HepG2 (cell line): ENCODE results near the gene TMEM87B. TPM values are rescaled to one million over a fixed set of nuclear protein-coding genes. Genes with fewer than 3 reads are reported as not detected.
A peak's percentile ranks its signal among the peaks of the same experiment; 100 is the strongest.

Experiments used
- ATAC-seq: fragments of 200-7000 bp; cut with Tn5 transposase; 3 replicates; pipeline ENCODE4 v1.9.1; 2020; ENCODE audit warnings: mild to moderate bottlenecking, moderate library complexity
- BruUV-seq: library from RNA; stranded (reverse); fragments of 400-500 nt; replicated peaks from 2 replicates; lab custom pipeline; 2021; lab: Mats Ljungman, UMichigan
- CTCF ChIA-PET: fragments of 300-600 bp; formaldehyde crosslinking; extraction: SDS; loops from one replicate; lab custom pipeline; 2021; ENCODE audit warnings: low total read pairs, inconsistent platforms, low intra/inter-chr PET ratio; lab: Yijun Ruan, JAX
- POLR2A ChIA-PET: fragments of 350-600 bp; sonication (Branson Sonifier 250); formaldehyde crosslinking; loops from one replicate; lab custom pipeline; 2020; ENCODE audit warnings: antibody characterized with exemption, inconsistent platforms; lab: Yijun Ruan, JAX
- DNase-seq: peaks from one replicate; pipeline ENCODE4 v3.0.0-alpha.2; 2015; ENCODE audit warnings: low spot score
- FAIRE-seq: peaks from 3 replicates; lab custom pipeline; 2011; peaks lifted over from hg19 to GRCh38; lab: Jason Lieb, UNC
- H2AFZ ChIP-seq: one replicate; pipeline ENCODE4 v1.6.1; 2011; ENCODE audit warnings: low read length, inconsistent platforms
- H3K27ac ChIP-seq: fragments of 300-600 bp; 3 replicates; pipeline ENCODE4 v1.8.0; 2011; ENCODE audit warnings: mixed run types, mild to moderate bottlenecking, mixed read lengths, low read length, inconsistent platforms; ENCODE audit not compliant: insufficient read depth; ENCODE audit errors: extremely low read length
- H3K27me3 ChIP-seq, 2 experiments: fragments of 200-600 bp in 1 of 2; 2 replicates in 1 of 2; 3 replicates in 1 of 2; pipeline versions ENCODE4 v1.6.0 to v1.8.0; 2011; ENCODE audit warnings: low read length in 2 of 2, mild to moderate bottlenecking in 2 of 2, moderate library complexity in 2 of 2, inconsistent platforms in 1 of 2; ENCODE audit not compliant: insufficient read depth in 2 of 2, control insufficient read depth in 1 of 2
- H3K36me3 ChIP-seq, 2 experiments: fragments of 200-600 bp in 1 of 2; replicated peaks in 1 of 2; 2 replicates in 1 of 2; 3 replicates in 1 of 2; pipeline versions ENCODE4 v1.5.1 to v1.8.0; 2011; ENCODE audit warnings: low read length in 2 of 2, inconsistent platforms in 1 of 2; ENCODE audit not compliant: insufficient read depth in 2 of 2, control insufficient read depth in 1 of 2
- H3K4me1 ChIP-seq: 2 replicates; pipeline ENCODE4 v1.5.1; 2012; ENCODE audit warnings: low read length, inconsistent platforms; ENCODE audit not compliant: insufficient read depth
- H3K4me2 ChIP-seq: 2 replicates; pipeline ENCODE4 v1.6.0; 2011; ENCODE audit warnings: low read depth, low read length, inconsistent platforms
- H3K4me3 ChIP-seq, 3 experiments: fragments of 200-600 bp in 1 of 3; sonication (generic), shearing (Covaris generic) in 1 of 3; replicated peaks in 1 of 3; 2 replicates each; pipeline ENCODE4 v1.5.1; 2011 to 2016; ENCODE audit warnings: low read length in 3 of 3, inconsistent platforms in 2 of 3, low read depth in 2 of 3, mild to moderate bottlenecking in 2 of 3, control low read depth in 1 of 3, mixed read lengths in 1 of 3; ENCODE audit not compliant: insufficient read depth in 1 of 3
- H3K79me2 ChIP-seq: one replicate; pipeline ENCODE4 v1.6.1; 2011; ENCODE audit warnings: low read length, inconsistent platforms; ENCODE audit not compliant: insufficient read depth
- H3K9ac ChIP-seq: 2 replicates; pipeline ENCODE4 v1.6.0; 2011; ENCODE audit warnings: mild to moderate bottlenecking, low read depth, low read length, inconsistent platforms; ENCODE audit not compliant: insufficient read depth
- H3K9me3 ChIP-seq: 2 replicates; pipeline ENCODE4 v1.5.1; 2012; ENCODE audit warnings: mild to moderate bottlenecking, low read length
- H4K20me1 ChIP-seq: 2 replicates; pipeline ENCODE4 v1.6.0; 2011; ENCODE audit warnings: inconsistent platforms, mild to moderate bottlenecking, low read length, moderate library complexity; ENCODE audit not compliant: insufficient read depth
- SP4 ChIP-seq: sonication (generic); formaldehyde crosslinking; IDR thresholded peaks from 2 replicates; pipeline ENCODE4 v1.8.1; 2023; ENCODE audit warnings: mild to moderate bottlenecking, missing genetic modification reagents
- ZNF564 ChIP-seq: sonication (generic); formaldehyde crosslinking; IDR thresholded peaks from 2 replicates; pipeline ENCODE4 v1.8.1; 2023; ENCODE audit warnings: mild to moderate bottlenecking, missing genetic modification reagents
- WGBS: methylation state at CpG from one replicate; pipeline ENCODE4 v1.1.6; 2017; ENCODE audit warnings: low lambda C conversion rate; 5-methylcytosine and 5-hydroxymethylcytosine counted together
- in situ Hi-C: cut with HindIII; loops from 2 replicates; pipeline ENCODE4 v1.10.0; 2017; ENCODE audit warnings: low pct_unique_long_range_greater_than_20kb; ENCODE audit not compliant: extremely low pct_ligation_motif_present
- intact Hi-C: fragments of 100-400 bp; cut with micrococcal nuclease; formaldehyde crosslinking; loops from one replicate; pipeline ENCODE4 v1.10.0; 2022; ENCODE audit not compliant: unreplicated experiment
- polyA plus RNA-seq, 8 experiments: library from polyadenylated mRNA; depleted of rRNA in 3 of 8; stranded (reverse) in 7 of 8; unstranded in 1 of 8; fragments of >200 nt; fragmentation: Illumina TruSeq in 4 of 8; extraction: Trizol in 4 of 8; gene quantifications; 2 replicates each; pipeline versions ENCODE4 v1.2.1 to v1.2.3, GENCODE V29; 2011 to 2016; ENCODE audit warnings: low read depth in 4 of 8, missing spikeins in 1 of 8, mixed read lengths in 1 of 8; ENCODE audit not compliant: insufficient read depth in 1 of 8
- total RNA-seq, 5 experiments: library from RNA; depleted of rRNA; stranded (reverse); fragments of >200 nt; fragmentation: Illumina TruSeq; extraction: Trizol; gene quantifications; 2 replicates each; pipeline ENCODE4 v1.2.3, GENCODE V29; 2016; ENCODE audit warnings: low read depth in 1 of 5
- TF ChIP-seq, protein P1 (sequence below): sonication (generic); formaldehyde crosslinking; IDR thresholded peaks from one replicate; pipeline ENCODE4 v1.5.1; 2020; ENCODE audit warnings: mild to moderate bottlenecking, missing genetic modification reagents; ENCODE audit errors: not compliant biosample characterization

Gene TMEM87B
- total and polyA plus RNA-seq, 2 of the 13 experiments (the other 11 are each of a cell fraction or from before 2014, with no cell fraction given): 15.1 to 16.2 TPM

DNA sequence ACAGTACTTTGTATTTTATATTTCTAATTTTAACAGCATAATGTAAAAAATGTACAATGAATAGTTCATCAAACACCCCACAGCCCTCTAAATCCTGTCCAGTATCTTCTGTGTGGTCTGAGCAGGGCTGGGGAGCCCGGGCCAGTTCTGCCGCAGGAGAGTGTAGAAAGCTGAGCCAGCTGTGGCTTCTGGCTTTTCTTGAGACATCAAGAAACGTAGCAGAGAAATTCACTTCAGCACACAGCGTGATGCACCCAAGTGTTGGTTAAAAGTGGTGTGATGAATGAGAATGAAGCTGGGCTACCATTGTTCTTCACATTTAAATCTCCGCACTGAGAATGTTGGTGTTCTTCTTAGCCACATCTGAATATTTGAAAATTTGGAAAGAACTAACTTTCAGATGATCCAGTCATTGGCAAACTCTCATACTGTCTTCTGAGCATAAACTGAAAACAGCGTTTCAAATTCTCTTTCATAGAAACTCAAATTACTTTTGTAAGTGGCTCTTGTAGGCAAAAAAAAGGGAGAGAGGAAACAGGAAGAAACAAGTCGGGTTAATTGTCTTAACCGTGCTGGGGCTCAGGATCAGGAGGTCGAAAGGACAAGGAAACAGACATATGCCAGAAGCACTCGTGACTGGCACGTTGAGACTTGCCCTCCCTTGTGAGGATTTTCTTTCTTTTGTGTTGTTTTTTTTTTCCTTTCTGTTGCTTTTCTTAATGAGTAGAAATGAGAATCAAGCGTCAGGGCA is 23.4 kb upstream of the TMEM87B start:
- WGBS: 42% methylated on average over 12 of the region's 12 CpGs
- Histone ChIP-seq H3K9ac (no peak overlapping the region), H3K4me3 (no peak overlapping the region), H3K27me3 (no peaks in the 10 kb centered on the region), H3K4me2 (peak overlapping the region; percentile 21)
- CTCF ChIA-PET: no interaction called here
- intact Hi-C loops: no loop called here
- peak; percentile 57 for ATAC-seq
- BruUV-seq: no TSS peak
- no peak for DNase-seq
- FAIRE-seq: no peak
- TF ChIP-seq SP4 (no peak), ZNF564 (CRISPR knock-in tag) (no peak)
- TF ChIP-seq, protein P1, sequence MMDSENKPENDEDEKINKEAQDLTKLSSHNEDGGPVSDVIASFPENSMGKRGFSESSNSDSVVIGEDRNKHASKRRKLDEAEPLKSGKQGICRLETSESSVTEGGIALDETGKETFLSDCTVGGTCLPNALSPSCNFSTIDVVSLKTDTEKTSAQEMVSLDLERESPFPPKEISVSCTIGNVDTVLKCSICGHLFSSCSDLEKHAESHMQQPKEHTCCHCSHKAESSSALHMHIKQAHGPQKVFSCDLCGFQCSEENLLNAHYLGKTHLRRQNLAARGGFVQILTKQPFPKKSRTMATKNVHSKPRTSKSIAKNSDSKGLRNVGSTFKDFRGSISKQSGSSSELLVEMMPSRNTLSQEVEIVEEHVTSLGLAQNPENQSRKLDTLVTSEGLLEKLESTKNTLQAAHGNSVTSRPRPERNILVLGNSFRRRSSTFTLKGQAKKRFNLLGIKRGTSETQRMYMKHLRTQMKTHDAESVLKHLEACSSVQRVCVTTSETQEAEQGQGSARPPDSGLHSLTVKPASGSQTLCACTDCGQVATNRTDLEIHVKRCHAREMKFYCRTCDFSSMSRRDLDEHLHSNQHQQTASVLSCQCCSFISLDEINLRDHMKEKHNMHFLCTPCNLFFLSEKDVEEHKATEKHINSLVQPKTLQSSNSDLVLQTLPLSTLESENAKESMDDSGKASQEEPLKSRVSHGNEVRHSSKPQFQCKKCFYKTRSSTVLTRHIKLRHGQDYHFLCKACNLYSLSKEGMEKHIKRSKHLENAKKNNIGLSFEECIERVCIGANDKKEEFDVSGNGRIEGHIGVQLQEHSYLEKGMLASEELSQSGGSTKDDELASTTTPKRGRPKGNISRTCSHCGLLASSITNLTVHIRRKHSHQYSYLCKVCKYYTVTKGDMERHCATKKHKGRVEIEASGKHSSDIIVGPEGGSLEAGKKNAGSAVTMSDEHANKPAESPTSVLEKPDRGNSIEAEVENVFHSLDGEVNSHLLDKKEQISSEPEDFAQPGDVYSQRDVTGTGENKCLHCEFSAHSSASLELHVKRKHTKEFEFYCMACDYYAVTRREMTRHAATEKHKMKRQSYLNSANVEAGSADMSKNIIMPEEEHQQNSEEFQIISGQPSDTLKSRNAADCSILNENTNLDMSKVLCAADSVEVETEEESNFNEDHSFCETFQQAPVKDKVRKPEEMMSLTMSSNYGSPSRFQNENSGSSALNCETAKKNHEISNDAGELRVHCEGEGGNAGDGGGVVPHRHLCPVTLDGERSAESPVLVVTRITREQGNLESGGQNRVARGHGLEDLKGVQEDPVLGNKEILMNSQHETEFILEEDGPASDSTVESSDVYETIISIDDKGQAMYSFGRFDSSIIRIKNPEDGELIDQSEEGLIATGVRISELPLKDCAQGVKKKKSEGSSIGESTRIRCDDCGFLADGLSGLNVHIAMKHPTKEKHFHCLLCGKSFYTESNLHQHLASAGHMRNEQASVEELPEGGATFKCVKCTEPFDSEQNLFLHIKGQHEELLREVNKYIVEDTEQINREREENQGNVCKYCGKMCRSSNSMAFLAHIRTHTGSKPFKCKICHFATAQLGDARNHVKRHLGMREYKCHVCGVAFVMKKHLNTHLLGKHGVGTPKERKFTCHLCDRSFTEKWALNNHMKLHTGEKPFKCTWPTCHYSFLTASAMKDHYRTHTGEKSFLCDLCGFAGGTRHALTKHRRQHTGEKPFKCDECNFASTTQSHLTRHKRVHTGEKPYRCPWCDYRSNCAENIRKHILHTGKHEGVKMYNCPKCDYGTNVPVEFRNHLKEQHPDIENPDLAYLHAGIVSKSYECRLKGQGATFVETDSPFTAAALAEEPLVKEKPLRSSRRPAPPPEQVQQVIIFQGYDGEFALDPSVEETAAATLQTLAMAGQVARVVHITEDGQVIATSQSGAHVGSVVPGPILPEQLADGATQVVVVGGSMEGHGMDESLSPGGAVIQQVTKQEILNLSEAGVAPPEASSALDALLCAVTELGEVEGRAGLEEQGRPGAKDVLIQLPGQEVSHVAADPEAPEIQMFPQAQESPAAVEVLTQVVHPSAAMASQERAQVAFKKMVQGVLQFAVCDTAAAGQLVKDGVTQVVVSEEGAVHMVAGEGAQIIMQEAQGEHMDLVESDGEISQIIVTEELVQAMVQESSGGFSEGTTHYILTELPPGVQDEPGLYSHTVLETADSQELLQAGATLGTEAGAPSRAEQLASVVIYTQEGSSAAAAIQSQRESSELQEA (CRISPR knock-in tag): no peak
- TF ChIP-seq, all 625 proteins: peak for 0
- no peaks in the 10 kb centered on the region for H4K20me1 ChIP-seq
- H2AFZ ChIP-seq: peak overlapping the region; percentile 67
- in situ Hi-C loops: no loop called here
- POLR2A ChIA-PET: interaction anchor here (0.7 kb wide), 1 partner anchor 147 kb away, joined by 3 read pairs; no protein-coding TSS in a partner anchor
- H3K36me3 ChIP-seq: peaks cover 4 to 13% of the 10 kb centered on the region in 2 experiments; a peak in 4 of 5 replicates
- H3K79me2 ChIP-seq: no peaks in the 10 kb centered on the region
- H3K27ac ChIP-seq: no peak overlapping the region
- peaks cover 18% of the 10 kb centered on the region for H3K4me1 ChIP-seq
- peaks cover 4% of the 10 kb centered on the region; the same call in 1 of the 2 replicates for H3K9me3 ChIP-seq
